ENCODE data around the gene APEX1. TPM values are rescaled to one million over a fixed set of nuclear protein-coding genes. Genes with fewer than 3 reads are reported as not detected.

The APEX1 gene
- total RNA-seq, 1 experiment from 2014 or later = 235 TPM

GRCh38 chr14:20461225-20462141 lies 6.5 kb downstream of the APEX1 start, which contains the start of gene PIP4P1:
PIP4P1 (minus strand) TSS chr14:20461434; CDS start chr14:20461325, 109 bp downstream.
- no peaks in the 10 kb centered on the region for H4K20me1 ChIP-seq (ENCODE audit: insufficient read depth)
- H3K4me2 ChIP-seq (ENCODE audit: low read length) = peak within 1 kb of the TSS; percentile 99
- peaks cover 25 to 31% of the 10 kb centered on the region in 2 experiments for H3K36me3 ChIP-seq (ENCODE audit: control insufficient read depth in 1 of 2, insufficient read depth in 2 of 2, low read length in 2 of 2)
- H3K27ac ChIP-seq (ENCODE audit: low read depth, low read length) = peak within 1 kb of the TSS; percentile 87
- intact Hi-C loops (cut with micrococcal nuclease) = loop anchor here (1.0 kb wide), 1 partner anchor 118 kb away; the partner anchor contains the start of gene PARP2
- no peaks in the 10 kb centered on the region for H3K9me3 ChIP-seq (ENCODE audit: control insufficient read depth in 1 of 2, insufficient read depth in 1 of 2, low read depth in 1 of 2, low read length in 2 of 2)
- peaks cover 22 to 25% of the 10 kb centered on the region in 2 experiments for H3K4me1 ChIP-seq (ENCODE audit: control insufficient read depth in 1 of 2, insufficient read depth in 2 of 2, low read length in 2 of 2)
- CTCF ChIA-PET = interaction anchor here (0.9 to 1.5 kb wide), 9 partner anchors 26 to 196 kb away, joined by 3 to 9 read pairs (median 3); partner anchors contain the start of gene TEP1
- peak within 1 kb of the TSS; percentile 84 for H3K9ac ChIP-seq (ENCODE audit: low read length)
- H3K4me3 ChIP-seq (replicated peaks in 1 of 2; ENCODE audit: low read depth in 1 of 2, low read length in 2 of 2) = peak within 1 kb of the TSS; percentile 72 to 85
- ATAC-seq (peak; percentile 91), DNase-seq (ENCODE audit: low read depth, low spot score) (peak; percentile 100)
- POLR2A ChIA-PET = interaction anchor here (0.9 to 1.7 kb wide), 11 partner anchors 8 to 169 kb away, joined by 3 to 26 read pairs (median 4); partner anchors contain the start of genes PARP2, PNP and TEP1
- no TSS peak for BruUV-seq (replicated peaks)
- H3K79me2 ChIP-seq (ENCODE audit: insufficient read depth, low read length) = peaks cover 36% of the 10 kb centered on the region
- H2AFZ ChIP-seq (ENCODE audit: low read depth, low read length, poor library complexity, severe bottlenecking) = no peak within 1 kb of the TSS
- no peaks in the 10 kb centered on the region for H3K9me2 ChIP-seq (ENCODE audit: insufficient read depth)
- no peaks in the 10 kb centered on the region for H3K27me3 ChIP-seq (ENCODE audit: insufficient read depth, low read length)
- RAD21 ChIA-PET (ENCODE audit: low non-redundant PET in 1 of 2, low total read pairs in 2 of 2, uncharacterized antibody in 2 of 2, unreplicated experiment in 2 of 2) = interaction anchor here in 1 of 2 experiments (0.6 to 1.2 kb wide), 2 partner anchors 46 to 118 kb away, joined by 3 to 4 read pairs; partner anchors contain the start of gene PARP2
- TF ChIP-seq CEBPB (IDR thresholded peaks at IDR 0.05; ENCODE audit: low read depth) = no peak
- TF ChIP-seq SP1 (IDR thresholded peaks at IDR 0.05; ENCODE audit: low read depth) = peak; percentile 89
- no peak for TF ChIP-seq REST (IDR thresholded peaks at IDR 0.05; ENCODE audit: low read depth)
- TF ChIP-seq YY1 (IDR thresholded peaks at IDR 0.05; ENCODE audit: extremely low read depth, insufficient replicate concordance, low read depth, low read length) = no peak
- no peak for TF ChIP-seq EZH2 (IDR thresholded peaks at IDR 0.05)
- peak; percentile 59; the same call in 1 of the 2 replicates for TF ChIP-seq POLR2AphosphoS5 (IDR thresholded peaks at IDR 0.05; ENCODE audit: low read depth, low read length)
- TF ChIP-seq CBX3 (IDR thresholded peaks at IDR 0.05; ENCODE audit: low read depth) = no peak
- TF ChIP-seq EGR1 (IDR thresholded peaks at IDR 0.05; ENCODE audit: low read depth) = no peak
- no peak for TF ChIP-seq FOSL1 (IDR thresholded peaks at IDR 0.05; ENCODE audit: low read depth)
- TF ChIP-seq MAX (IDR thresholded peaks at IDR 0.05) = peak; percentile 96
- no peak for TF ChIP-seq SRF (IDR thresholded peaks at IDR 0.05; ENCODE audit: low read depth)
- TF ChIP-seq TCF7L2 (IDR thresholded peaks at IDR 0.05; ENCODE audit: borderline replicate concordance, extremely low read depth, insufficient read depth, insufficient read length) = peak; percentile 75
- no peak for TF ChIP-seq SIN3A (IDR thresholded peaks at IDR 0.05; ENCODE audit: low read depth)
- no peak for TF ChIP-seq RAD21 (IDR thresholded peaks at IDR 0.05; ENCODE audit: low read depth)
- TF ChIP-seq ZNF274 (IDR thresholded peaks at IDR 0.05; ENCODE audit: low read depth, low read length) = no peak
- no peak for TF ChIP-seq EZH2phosphoT487 (IDR thresholded peaks at IDR 0.05; ENCODE audit: borderline replicate concordance)
- TF ChIP-seq ATF3 (IDR thresholded peaks at IDR 0.05) = no peak
- peak; percentile 12 for TF ChIP-seq ZFX (IDR thresholded peaks at IDR 0.05)
- TF ChIP-seq ELF1 (IDR thresholded peaks at IDR 0.05; ENCODE audit: borderline replicate concordance, low read depth) = no peak
- peak; percentile 94 for TF ChIP-seq POLR2A (IDR thresholded peaks at IDR 0.05; ENCODE audit: borderline replicate concordance, extremely low read depth, insufficient read depth, insufficient read length)
- TF ChIP-seq JUND (IDR thresholded peaks at IDR 0.05) = no peak
- no peak for TF ChIP-seq CTCF (IDR thresholded peaks at IDR 0.05 in 2 of 3, conservative IDR thresholded peaks at IDR 0.05 in 1 of 3; ENCODE audit: borderline replicate concordance in 1 of 3, insufficient read depth in 1 of 3, low read depth in 2 of 3, low read length in 2 of 3)
